Fibroblast of skin of back (primary cell): ENCODE data around the gene CHPF2. TPM values are rescaled to one million over a fixed set of nuclear protein-coding genes. Genes with fewer than 3 reads are reported as not detected.
A peak's percentile ranks its signal among the peaks of the same experiment; 100 is the strongest.

ENCODE experiments used
- DNase-seq: peaks from one replicate; pipeline ENCODE4 v3.0.0-alpha.2; 2013
- polyA plus RNA-seq, 2 experiments: library from polyadenylated mRNA; unstranded; fragments of 120-200 nt; gene quantifications; one replicate each; pipeline ENCODE4 v1.2.1, GENCODE V29; 2013; ENCODE audit not compliant: insufficient read length in 2 of 2

CHPF2 gene
- 65.2 TPM for polyA plus RNA-seq (2013, experiment 1 of 2; ENCODE audit: insufficient read length)
- 81.9 TPM for polyA plus RNA-seq (2013, experiment 2 of 2; ENCODE audit: insufficient read length)

- DNase-seq = peak; percentile 88
Observed at GRCh38 chr7:151232091-151232916, at the start of gene CHPF2. TSS of gene CHPF2 (plus strand) at chr7:151232483. CDS start at chr7:151234012, 1,529 bp downstream.

GRCh38 chr7:151185762-151186639 is 46.3 kb upstream of the CHPF2 start:
- DNase-seq = no peak

GRCh38 chr7:151186640-151187408 is 45.5 kb upstream of the CHPF2 start, which contains the start of gene ASB10:
TSS of gene ASB10 (minus strand) at chr7:151187250. CDS start at chr7:151187130, 120 bp downstream.
- DNase-seq = no peak

- no peak for DNase-seq
Observed at GRCh38 chr7:151187409-151188251, 44.7 kb upstream of the CHPF2 start.

GRCh38 chr7:151188252-151188542 is 44.1 kb upstream of the CHPF2 start:
- no peak for DNase-seq

GRCh38 chr7:151189038-151189437 is 43.2 kb upstream of the CHPF2 start:
- DNase-seq = no peak

GRCh38 chr7:151191544-151191943 is 40.7 kb upstream of the CHPF2 start:
- DNase-seq = no peak

GRCh38 chr7:151192002-151192539 is 40.2 kb upstream of the CHPF2 start:
- no peak for DNase-seq

GRCh38 chr7:151193203-151193978 is 38.9 kb upstream of the CHPF2 start:
- DNase-seq = no peak

- no peak for DNase-seq
Observed at GRCh38 chr7:151194188-151194587, 38.1 kb upstream of the CHPF2 start.

GRCh38 chr7:151195616-151196450 is 36.5 kb upstream of the CHPF2 start:
- no peak for DNase-seq

GRCh38 chr7:151197932-151198331 is 34.4 kb upstream of the CHPF2 start:
- no peak for DNase-seq

- no peak for DNase-seq
Observed at GRCh38 chr7:151198945-151199848, 33.1 kb upstream of the CHPF2 start.

- no peak for DNase-seq
Observed at GRCh38 chr7:151201344-151201743, 30.9 kb upstream of the CHPF2 start.

GRCh38 chr7:151201751-151202150 is 30.5 kb upstream of the CHPF2 start:
- no peak for DNase-seq

- no peak for DNase-seq
Observed at GRCh38 chr7:151202836-151203235, 29.4 kb upstream of the CHPF2 start.

- DNase-seq = no peak
Observed at GRCh38 chr7:151204383-151205032, 27.8 kb upstream of the CHPF2 start.

GRCh38 chr7:151205730-151206129 is 26.6 kb upstream of the CHPF2 start:
- DNase-seq = no peak
